NCI-H2196 treated with DMSO at 0.1 percent for 48 hours (cell line): ENCODE measurements around the gene DIPK1A.
A peak's percentile ranks its signal among the peaks of the same experiment; 100 is the strongest.

Source experiments
- DNase-seq: peaks from one replicate; lab custom pipeline; 2025; ENCODE audit not compliant: unreplicated experiment; lab: John Stamatoyannopoulos, UW

DIPK1A gene

GRCh38 chr1:92879316-92879968 lies 81.8 kb downstream of the DIPK1A start:
- DNase-seq, result no peak

- DNase-seq, result peak; percentile 23
Observed at GRCh38 chr1:92877792-92878191, 83.5 kb downstream of the DIPK1A start.

GRCh38 chr1:92877081-92877711 lies 84.1 kb downstream of the DIPK1A start:
- no peak for DNase-seq

- DNase-seq, result no peak
Observed at GRCh38 chr1:92876351-92876750, 84.9 kb downstream of the DIPK1A start.

- DNase-seq, result no peak
Observed at GRCh38 chr1:92874987-92875386, 86.3 kb downstream of the DIPK1A start.

GRCh38 chr1:92872719-92873118 lies 88.5 kb downstream of the DIPK1A start:
- no peak for DNase-seq

GRCh38 chr1:92870591-92870990 lies 90.7 kb downstream of the DIPK1A start:
- no peak for DNase-seq

GRCh38 chr1:92864131-92864530 lies 97.1 kb downstream of the DIPK1A start:
- no peak for DNase-seq

- no peak for DNase-seq
Observed at GRCh38 chr1:92862605-92863004, 98.7 kb downstream of the DIPK1A start.

GRCh38 chr1:92859400-92860039 lies 101.7 kb downstream of the DIPK1A start:
- DNase-seq, result no peak

GRCh38 chr1:92858564-92859399 lies 102.5 kb downstream of the DIPK1A start:
- peak; percentile 75 for DNase-seq

- no peak for DNase-seq
Observed at GRCh38 chr1:92857817-92858216, 103.4 kb downstream of the DIPK1A start.

GRCh38 chr1:92855236-92855635 lies 106.0 kb downstream of the DIPK1A start:
- no peak for DNase-seq

GRCh38 chr1:92854101-92854785 lies 107.0 kb downstream of the DIPK1A start:
- DNase-seq, result no peak

- DNase-seq, result no peak
Observed at GRCh38 chr1:92853299-92853698, 108.0 kb downstream of the DIPK1A start.

- no peak for DNase-seq
Observed at GRCh38 chr1:92851729-92852128, 109.5 kb downstream of the DIPK1A start.

- no peak for DNase-seq
Observed at GRCh38 chr1:92850019-92850418, 111.2 kb downstream of the DIPK1A start.

- DNase-seq, result no peak
Observed at GRCh38 chr1:92848201-92848600, 113.1 kb downstream of the DIPK1A start.

GRCh38 chr1:92845908-92846307 lies 115.4 kb downstream of the DIPK1A start:
- no peak for DNase-seq

- DNase-seq, result no peak
Observed at GRCh38 chr1:92844439-92844838, 116.8 kb downstream of the DIPK1A start.
